Measurements from ENCODE around the gene CNTN5. TPM values are rescaled to one million over a fixed set of nuclear protein-coding genes. Genes with fewer than 3 reads are reported as not detected.

The CNTN5 gene
- polyA plus RNA-seq, 12 donors: 3.0 to 8.7 (median 5.2) TPM; not detected in 2

DNA sequence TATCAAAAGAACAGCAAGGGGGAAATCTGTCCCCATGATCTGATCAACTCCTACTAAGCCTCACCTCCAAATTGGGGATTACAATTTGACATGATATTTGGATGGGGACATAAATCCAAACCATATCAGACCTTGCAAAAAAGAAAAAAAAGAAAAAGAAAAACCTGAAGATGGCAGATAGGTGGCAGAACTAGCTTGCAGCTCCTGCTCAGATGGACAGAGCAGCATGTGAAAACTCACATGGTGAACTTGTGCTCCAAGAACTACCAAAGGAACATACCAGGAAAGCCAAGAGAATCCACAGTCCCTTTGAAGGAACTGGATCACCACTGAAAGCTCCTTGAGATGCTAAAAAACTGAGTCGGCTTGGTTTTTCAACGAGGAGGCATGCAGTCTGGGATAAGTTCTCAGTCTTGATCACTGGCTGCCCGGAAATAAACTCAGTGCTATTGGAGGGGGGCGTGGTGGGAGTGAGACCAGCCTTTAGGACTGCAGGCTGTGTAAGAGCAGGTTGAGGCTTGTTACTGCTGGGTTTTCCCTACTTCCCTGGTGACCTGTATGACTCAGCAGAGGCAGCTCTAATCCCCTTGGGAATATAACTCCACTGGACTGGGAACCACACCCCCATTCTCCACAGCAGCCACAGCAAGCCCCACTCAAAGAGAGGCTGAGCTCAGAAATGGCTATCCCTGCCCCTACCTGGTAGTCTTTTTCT is 1308.0 kb downstream of the CNTN5 start:
- DNase-seq: no peak

DNA sequence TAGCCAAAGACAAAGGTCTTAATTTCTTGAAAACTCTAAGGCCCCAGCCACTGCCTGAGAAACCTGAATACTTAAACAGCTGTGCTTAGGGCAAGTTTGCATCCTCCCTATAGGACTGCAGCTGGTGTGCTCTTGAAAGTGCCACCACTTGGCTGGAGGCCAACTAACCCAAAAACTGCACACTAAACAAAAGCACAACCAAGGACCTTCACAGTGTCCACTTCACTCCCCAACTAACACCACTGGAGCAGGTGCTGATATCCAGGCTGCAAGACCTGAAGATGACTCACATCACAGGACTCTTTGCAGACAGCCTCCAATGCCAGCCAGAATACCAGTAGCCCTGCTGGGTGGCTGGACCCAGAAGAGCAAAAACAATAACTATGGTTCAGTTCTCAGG is 1308.6 kb downstream of the CNTN5 start:
- no peak for DNase-seq

DNA sequence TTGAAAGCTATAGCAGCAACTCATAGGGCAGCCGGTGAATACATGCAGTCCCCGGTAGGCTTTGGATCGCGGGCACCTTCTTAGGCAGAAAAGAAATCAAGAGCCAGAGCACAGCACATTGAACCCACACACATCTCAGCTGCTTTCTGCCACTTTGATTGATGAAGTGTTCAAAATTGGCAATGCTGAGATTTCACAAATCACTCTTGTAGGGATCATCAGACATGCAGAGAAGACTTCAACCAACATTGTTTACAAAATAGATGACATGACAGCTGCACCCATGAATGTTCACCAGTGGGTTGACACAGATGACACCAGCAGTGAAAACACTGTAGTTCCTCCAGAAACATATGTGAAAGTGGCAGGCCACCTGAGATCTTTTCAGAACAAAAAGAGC is 1316.1 kb downstream of the CNTN5 start:
- no peak for DNase-seq

DNA sequence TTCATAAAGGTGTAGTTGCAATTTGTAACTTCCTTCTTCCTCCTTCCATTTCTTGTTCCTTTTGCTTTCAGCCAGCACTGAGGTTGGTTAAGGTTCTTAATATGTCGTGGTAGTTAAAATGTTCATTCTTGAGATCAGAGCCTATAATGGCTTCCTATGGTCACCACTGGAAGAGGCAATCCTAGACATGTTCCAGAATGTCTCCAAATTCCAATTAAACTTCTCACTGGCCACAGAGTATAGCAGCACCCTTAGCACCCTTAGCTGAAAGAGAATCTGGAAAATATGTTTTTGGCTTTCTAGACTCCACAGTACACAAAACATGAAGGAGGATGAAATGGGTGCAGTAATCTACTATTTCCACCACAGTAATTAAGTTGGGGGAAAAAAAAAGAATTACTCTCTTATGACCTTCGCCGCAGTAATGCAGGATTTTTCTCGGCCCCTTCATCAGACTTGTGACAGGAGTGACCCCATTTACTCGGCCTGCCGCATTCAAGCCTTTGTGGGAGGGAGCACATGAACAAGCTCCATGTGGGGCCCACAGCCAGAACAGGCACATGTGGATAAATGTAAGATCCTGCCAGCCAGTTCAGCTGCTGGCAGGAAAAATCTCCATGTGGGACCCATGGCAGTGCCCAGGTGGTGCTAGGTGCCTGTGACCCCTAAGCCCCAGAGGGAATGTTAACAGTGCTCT is 1317.5 kb downstream of the CNTN5 start:
- no peak for DNase-seq

DNA sequence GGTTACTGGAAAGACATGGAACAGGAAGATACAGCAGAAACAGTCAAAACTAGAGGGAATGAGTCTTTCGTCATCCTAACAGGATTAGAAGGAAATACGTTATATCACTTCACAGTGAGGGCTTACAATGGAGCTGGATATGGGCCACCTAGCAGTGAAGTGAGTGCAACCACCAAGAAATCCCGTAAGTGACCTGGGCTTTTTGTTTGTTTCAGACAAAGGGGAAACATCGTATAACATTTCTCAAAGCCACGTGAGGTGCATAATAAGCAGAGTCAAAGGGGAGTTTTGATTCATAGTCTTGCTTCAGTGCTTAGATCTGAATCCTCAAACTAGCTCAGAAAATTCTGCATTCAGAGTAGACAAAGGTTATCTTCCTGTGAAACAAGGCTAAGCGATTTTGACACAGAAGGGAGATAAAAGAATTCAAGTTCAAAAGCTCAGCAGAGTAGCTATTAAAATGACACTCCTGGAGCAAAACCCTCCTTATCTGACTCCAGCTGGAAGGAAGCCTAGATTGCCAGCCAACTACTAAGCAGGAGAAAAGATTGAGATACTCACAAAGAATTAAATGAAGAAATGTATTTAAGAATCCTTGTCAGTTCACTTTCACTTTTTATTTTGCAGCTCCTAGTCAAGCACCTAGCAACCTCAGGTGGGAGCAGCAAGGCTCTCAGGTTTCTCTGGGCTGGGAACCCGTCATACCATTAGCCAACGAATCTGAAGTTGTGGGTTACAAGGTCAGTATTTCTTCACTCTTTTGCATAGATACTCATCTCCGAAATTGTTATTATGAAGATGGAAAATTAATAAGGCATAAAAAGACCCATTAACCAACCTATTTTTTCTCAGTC is 1319.9 kb downstream of the CNTN5 start:
- no peak for DNase-seq

DNA sequence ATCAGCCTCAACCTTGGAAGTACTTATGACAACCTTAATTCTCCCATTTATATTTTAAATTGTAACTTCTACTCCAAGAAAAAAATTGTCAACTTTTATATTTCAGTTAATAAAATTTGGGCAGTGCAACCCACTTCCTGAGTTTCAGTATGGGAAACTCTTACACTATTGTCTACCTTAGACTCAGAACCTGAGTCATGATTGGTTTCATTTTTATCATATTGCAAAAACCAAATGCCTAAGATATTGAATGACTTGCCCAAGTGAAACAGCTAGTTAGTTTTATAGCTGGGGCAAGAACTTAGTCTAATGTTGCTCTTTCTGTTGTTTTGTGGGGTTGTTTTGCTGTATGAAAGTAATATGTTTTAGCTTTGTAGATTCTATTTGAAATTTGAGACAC is 1332.3 kb downstream of the CNTN5 start:
- DNase-seq: no peak

DNA sequence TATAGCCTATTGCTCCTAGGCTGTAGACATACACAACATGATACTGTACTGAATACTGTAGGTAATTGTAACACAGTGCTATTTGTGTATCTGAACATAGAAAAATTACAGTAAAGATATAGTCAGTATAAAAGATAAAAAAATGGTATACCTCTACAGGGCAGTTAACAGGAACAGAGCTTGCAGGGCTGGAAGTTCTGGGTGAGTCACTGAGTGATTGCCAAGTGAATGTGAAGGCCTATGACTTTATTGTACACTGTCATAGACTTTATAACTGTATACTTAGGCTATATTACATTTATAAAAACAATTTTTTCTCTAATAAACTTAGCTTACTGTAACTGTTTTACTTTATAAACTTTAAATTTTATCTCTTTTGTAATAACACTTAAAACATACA is 1334.0 kb downstream of the CNTN5 start:
- DNase-seq: no peak

DNA sequence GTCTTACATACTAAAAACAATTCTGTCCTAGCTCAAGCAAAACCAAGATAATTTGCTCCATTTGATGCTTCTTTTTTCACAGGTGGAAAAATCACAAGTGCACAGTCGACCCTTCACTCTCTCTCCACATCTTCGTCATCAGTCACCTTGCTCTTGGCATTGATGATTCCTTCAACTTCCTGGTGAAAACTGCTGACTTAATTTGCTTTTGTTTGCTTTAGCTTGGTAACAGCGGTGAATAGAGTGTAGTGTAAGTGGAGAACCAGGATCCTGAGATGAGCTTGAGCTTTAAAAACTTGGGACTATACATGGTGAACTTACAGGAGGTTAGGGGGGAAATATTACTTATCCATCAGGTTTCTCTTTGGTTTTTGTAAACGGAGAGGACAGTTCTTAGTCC is 1335.3 kb downstream of the CNTN5 start:
- DNase-seq: no peak

DNA sequence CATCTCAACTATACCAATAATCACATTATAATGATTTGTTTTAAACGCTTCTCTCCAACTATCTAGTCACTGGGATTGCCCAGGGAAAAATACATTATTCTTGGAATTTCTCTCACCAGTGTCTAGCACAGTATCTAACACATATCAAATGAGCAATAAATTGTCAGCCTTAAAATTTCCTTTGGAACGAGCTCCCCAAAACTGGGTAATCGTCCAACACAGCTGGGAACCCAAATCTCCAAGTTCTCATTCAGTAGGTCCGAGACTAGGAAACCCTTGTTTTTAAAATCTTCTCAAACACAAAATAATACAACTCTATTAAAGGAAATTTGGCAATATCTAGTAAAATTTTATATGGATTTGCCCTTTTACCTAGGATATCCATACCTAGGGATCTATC is 1338.5 kb downstream of the CNTN5 start:
- peak; percentile 75 for DNase-seq

DNA sequence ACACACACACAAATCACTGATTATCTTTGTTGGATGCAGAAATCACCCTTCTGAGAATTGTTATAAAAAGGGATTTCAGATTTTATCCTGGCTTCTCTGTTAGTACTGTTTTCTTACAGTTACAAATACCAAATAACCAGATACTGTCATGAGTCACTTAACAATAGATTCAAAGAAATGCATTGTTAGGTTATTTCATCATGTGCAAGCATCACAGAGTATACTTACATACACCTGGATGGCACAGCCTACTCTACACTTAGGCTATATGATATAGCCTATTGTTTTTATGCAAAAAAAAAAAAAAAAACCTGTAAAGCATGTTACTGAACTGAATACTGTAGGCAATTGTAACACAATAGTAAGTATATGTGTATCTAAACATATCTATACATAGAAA is 1347.1 kb downstream of the CNTN5 start:
- DNase-seq: no peak

DNA sequence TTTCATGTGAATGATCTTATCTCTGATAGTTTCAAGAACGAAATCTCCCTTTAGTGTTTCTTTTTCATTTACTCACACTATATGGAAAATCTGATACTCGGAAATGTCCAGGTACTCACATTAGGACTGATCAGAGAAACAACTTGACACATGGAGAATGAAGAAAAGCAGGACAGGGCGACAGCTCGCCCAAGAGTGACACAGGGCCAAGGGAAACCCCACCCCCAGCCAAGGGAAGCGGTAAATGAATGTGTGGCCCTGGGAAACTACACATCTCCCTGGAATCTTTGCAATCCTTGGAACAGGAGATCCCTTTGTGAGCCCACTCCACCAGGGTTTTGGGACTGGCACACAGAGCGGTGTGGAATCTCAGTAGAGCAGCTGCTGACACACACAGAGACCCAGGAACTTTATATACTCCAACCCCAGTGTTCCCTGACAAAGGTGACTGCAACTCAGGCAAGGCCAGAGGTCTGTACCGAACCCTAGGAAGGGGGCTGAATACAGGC is 1362.7 kb downstream of the CNTN5 start:
- DNase-seq: no peak

DNA sequence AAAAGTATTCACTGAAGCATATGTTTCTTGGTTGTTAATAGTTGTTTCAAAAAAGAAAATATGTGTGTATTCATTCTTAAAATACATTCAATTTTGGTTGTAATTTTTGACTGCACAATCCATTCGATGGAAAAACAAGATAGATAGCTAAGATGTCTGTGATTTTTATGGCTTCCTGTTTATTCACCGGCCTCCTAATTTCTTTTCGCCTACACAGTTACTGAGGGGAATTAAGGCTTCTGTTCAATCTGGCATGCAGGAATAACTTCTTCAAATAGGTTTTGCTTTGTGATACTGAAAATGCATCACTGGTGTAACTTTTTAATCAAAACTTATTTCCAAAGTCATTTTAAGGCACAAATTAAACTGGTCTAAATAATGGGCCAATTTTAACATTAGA is 1375.5 kb downstream of the CNTN5 start:
- DNase-seq: no peak

DNA sequence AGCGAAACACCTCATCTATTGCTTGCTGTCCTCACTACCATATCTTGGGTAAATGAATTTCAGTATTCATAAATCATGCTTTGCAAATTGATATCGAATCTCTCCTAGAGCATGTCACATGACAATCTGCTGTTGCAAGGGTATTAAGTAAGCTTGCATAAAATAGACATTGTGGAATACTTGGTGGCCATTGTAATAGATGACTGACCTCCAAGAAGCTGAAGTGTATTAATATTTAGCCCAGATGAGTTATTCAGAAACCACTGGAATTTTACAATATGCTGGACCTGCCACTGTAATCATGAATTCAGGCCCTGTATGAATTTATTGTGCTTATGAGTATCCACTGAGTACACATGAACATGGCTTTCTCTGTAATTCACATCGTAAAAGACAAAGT is 1376.7 kb downstream of the CNTN5 start:
- DNase-seq: no peak

DNA sequence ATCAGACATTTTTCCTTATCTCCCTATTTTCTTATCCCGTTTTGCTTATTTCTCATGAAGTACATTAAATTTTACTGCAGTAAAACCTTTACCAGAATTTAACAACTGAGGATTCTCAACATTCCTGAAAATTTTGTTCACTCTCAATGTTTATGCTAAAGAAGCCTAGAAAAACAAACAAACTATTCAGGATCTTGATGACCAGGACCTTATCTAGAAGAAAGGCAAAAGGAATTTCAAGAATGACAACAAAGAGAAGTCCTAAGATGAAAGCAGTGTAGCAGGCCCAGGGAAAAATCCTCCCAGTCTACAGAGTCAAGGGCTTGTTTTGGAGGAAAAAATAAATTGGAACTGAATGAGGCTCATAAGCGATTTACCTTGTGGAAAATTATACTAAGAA is 1383.1 kb downstream of the CNTN5 start:
- DNase-seq: no peak

DNA sequence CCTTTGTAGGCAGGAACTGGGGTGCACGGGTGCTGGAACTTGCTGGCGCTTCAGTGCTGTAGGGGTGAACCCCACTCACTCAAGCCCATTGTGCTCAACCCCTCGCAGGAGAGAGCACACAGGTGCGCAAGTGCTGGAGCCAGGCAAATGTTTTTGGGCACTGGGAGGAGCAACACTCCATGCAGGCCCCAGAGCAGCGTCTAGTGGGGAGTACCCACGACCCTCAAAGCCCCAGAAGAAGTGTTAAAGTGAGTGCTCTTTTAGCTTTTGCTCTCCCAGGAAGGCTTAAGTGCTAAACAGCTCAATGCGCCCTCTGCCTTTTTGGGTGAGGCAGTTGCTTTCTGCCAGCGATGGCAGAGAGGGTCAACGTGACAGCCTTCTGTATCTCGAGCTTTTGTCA is 1384.2 kb downstream of the CNTN5 start:
- DNase-seq: no peak
